Osteoblast (primary cell): ENCODE results near the gene ABLIM1. TPM values are rescaled to one million over a fixed set of nuclear protein-coding genes. Genes with fewer than 3 reads are reported as not detected.

Experiments used
- DNase-seq: peaks from one replicate; pipeline ENCODE4 v3.0.0; 2011; ENCODE audit warnings: low spot score, mixed read lengths; ENCODE audit not compliant: insufficient read length; ENCODE audit errors: missing footprints
- H2AFZ ChIP-seq: 2 replicates; pipeline ENCODE4 v1.6.0; 2011; ENCODE audit warnings: mild to moderate bottlenecking, low read length
- H3K27ac ChIP-seq: 2 replicates; pipeline ENCODE4 v1.5.1; 2011; ENCODE audit warnings: mild to moderate bottlenecking, low read depth, low read length, moderate library complexity
- H3K27me3 ChIP-seq: 2 replicates; pipeline ENCODE4 v1.6.0; 2012; ENCODE audit warnings: mild to moderate bottlenecking, control low read depth, inconsistent platforms, low read length, moderate library complexity; ENCODE audit not compliant: insufficient read depth
- H3K36me3 ChIP-seq: 2 replicates; pipeline ENCODE4 v1.5.1; 2011; ENCODE audit warnings: mild to moderate bottlenecking, low read length, control low read depth, moderate library complexity; ENCODE audit not compliant: insufficient read depth
- H3K4me1 ChIP-seq: 2 replicates; pipeline ENCODE4 v1.5.1; 2011; ENCODE audit warnings: mild to moderate bottlenecking, low read length, control low read depth, moderate library complexity; ENCODE audit not compliant: insufficient read depth
- H3K4me2 ChIP-seq: 2 replicates; pipeline ENCODE4 v1.6.0; 2011; ENCODE audit warnings: mild to moderate bottlenecking, low read length; ENCODE audit not compliant: insufficient read depth
- H3K4me3 ChIP-seq: fragments of 200-600 bp; sonication (generic); 3 replicates; pipeline ENCODE4 v1.5.1; 2012; ENCODE audit warnings: mild to moderate bottlenecking, low read length, inconsistent platforms; ENCODE audit not compliant: insufficient read depth
- H3K79me2 ChIP-seq: 2 replicates; pipeline ENCODE4 v1.6.0; 2012; ENCODE audit warnings: mild to moderate bottlenecking, low read length, control low read depth, inconsistent platforms; ENCODE audit not compliant: insufficient read depth
- H3K9me3 ChIP-seq: 2 replicates; pipeline ENCODE4 v1.5.1; 2011; ENCODE audit warnings: low read depth, low read length, control low read depth
- H4K20me1 ChIP-seq: 2 replicates; pipeline ENCODE4 v1.6.0; 2012; ENCODE audit warnings: mild to moderate bottlenecking, low read length, control low read depth; ENCODE audit not compliant: insufficient read depth
- CTCF ChIP-seq: IDR thresholded peaks from 2 replicates; pipeline ENCODE4 v1.5.1; 2011; ENCODE audit warnings: mild to moderate bottlenecking, low read depth, low read length, moderate library complexity; ENCODE audit errors: extremely low read depth
- total RNA-seq: library from RNA; depleted of rRNA; stranded (reverse); fragments of >200 nt; gene quantifications from 2 replicates; pipeline ENCODE4 v1.2.3, GENCODE V29; 2012

ABLIM1 gene
- total RNA-seq, 1 donor, result 11.2 TPM

- no peaks in the 10 kb centered on the region for H3K4me1 ChIP-seq
- no peaks in the 10 kb centered on the region for H4K20me1 ChIP-seq
- no peak for TF ChIP-seq CTCF
- no peaks in the 10 kb centered on the region for H3K36me3 ChIP-seq
- H3K4me3 ChIP-seq, result no peak overlapping the region
- H3K27ac ChIP-seq, result no peak overlapping the region
- H3K79me2 ChIP-seq, result no peaks in the 10 kb centered on the region
- H3K9me3 ChIP-seq, result no peaks in the 10 kb centered on the region
- H3K4me2 ChIP-seq, result no peak overlapping the region
- no peak overlapping the region for H2AFZ ChIP-seq
- peaks cover 8% of the 10 kb centered on the region for H3K27me3 ChIP-seq
- no peak for DNase-seq
Observed at GRCh38 chr10:114394531-114394930, 263.5 kb downstream of the ABLIM1 start.

DNA sequence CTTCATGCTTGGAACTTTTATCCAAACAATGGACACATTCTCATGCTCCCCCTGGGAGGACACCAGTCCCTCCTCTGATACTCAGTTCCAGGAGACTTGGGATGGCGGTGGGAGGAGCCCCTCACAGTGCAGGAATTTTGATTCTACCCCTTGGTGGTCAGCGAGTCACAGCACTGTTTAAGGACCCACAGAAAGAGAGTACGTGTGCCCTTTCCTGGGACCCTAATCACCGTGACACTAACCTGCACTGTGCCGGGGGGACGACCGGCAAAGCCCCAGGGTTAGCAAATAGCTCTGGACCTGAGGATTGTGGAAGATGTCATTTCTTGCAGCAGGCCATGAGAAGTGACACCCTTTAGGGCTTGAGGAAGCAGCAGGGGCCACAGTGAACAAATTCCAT, 264.2 kb downstream of the ABLIM1 start:
- Histone ChIP-seq H3K4me1 (no peaks in the 10 kb centered on the region), H3K27ac (no peak overlapping the region), H3K27me3 (peaks cover 8% of the 10 kb centered on the region), H2AFZ (no peak overlapping the region), H3K36me3 (no peaks in the 10 kb centered on the region), H3K79me2 (no peaks in the 10 kb centered on the region), H3K9me3 (no peaks in the 10 kb centered on the region), H3K4me3 (no peak overlapping the region), H4K20me1 (no peaks in the 10 kb centered on the region), H3K4me2 (no peak overlapping the region)
- no peak for DNase-seq
- TF ChIP-seq CTCF, result no peak

DNA sequence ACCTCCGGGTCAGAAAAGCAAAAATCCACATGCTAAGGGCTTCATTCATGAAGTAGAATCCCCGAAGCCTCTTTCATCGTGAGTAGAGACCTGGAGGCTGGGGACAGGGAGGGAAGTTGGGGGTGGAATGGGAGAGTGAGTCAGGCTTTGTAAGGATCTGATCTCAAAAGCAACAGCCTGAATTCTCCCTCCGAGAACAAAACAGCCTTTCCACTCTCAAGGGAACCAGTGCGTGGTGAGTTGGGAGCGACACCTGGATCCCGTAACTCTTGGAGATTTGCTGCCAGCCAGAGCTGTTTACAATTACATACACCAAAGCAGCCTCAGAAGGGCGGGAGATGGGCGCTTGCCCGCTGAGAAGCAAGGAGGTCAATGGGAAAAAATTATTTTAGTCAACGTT, 264.6 kb downstream of the ABLIM1 start:
- no peak overlapping the region for H3K4me2 ChIP-seq
- peaks cover 8% of the 10 kb centered on the region for H3K27me3 ChIP-seq
- H3K36me3 ChIP-seq, result no peaks in the 10 kb centered on the region
- DNase-seq, result no peak
- H3K79me2 ChIP-seq, result no peaks in the 10 kb centered on the region
- H4K20me1 ChIP-seq, result no peaks in the 10 kb centered on the region
- no peak overlapping the region for H3K27ac ChIP-seq
- TF ChIP-seq CTCF, result no peak
- no peaks in the 10 kb centered on the region for H3K4me1 ChIP-seq
- no peaks in the 10 kb centered on the region for H3K9me3 ChIP-seq
- no peak overlapping the region for H3K4me3 ChIP-seq
- H2AFZ ChIP-seq, result no peak overlapping the region

- H3K36me3 ChIP-seq, result no peaks in the 10 kb centered on the region
- peaks cover 8% of the 10 kb centered on the region for H3K27me3 ChIP-seq
- H3K4me3 ChIP-seq, result no peak overlapping the region
- no peak overlapping the region for H2AFZ ChIP-seq
- DNase-seq, result no peak
- no peaks in the 10 kb centered on the region for H3K4me1 ChIP-seq
- no peak for TF ChIP-seq CTCF
- H4K20me1 ChIP-seq, result no peaks in the 10 kb centered on the region
- no peaks in the 10 kb centered on the region for H3K79me2 ChIP-seq
- H3K4me2 ChIP-seq, result no peak overlapping the region
- no peaks in the 10 kb centered on the region for H3K9me3 ChIP-seq
- H3K27ac ChIP-seq, result no peak overlapping the region
Observed at GRCh38 chr10:114392112-114392835, 265.8 kb downstream of the ABLIM1 start.
